ENCODE measurements around the gene ETFDH. TPM values are rescaled to one million over a fixed set of nuclear protein-coding genes. Genes with fewer than 3 reads are reported as not detected.

Gene ETFDH
- total RNA-seq = 10 to 100 TPM; 20.3 to 25.5 TPM

GRCh38 chr4:158671915-158672806, at the start of gene ETFDH:
ETFDH (plus strand) TSS chr4:158672296; CDS start chr4:158672457, 161 bp downstream.

GRCh38 chr4:158671665-158671914, 506 bp upstream of the ETFDH start, which contains the start of gene C4orf46:
C4orf46 (minus strand) TSS chr4:158671887; CDS start chr4:158671801, 86 bp downstream.

GRCh38 chr4:158722917-158723793, 51.1 kb downstream of the ETFDH start, which contains the start of gene PPID:
PPID (minus strand) TSS chr4:158723396; CDS start chr4:158723288, 108 bp downstream.

Small RNA genes within 50 kb of the gene (small RNA-seq; reads per million reads assigned to genes)
- gene RF00012 = 0 to 0.09 reads per million in 2 donors

Other genes starting within 250 kb of the ETFDH start
- gene RXFP1, start 150.4 kb upstream of the ETFDH start, total RNA-seq = not detected
- gene C4orf46, start 409 bp upstream of the ETFDH start, total RNA-seq = 10 to 100 TPM; 14.5 to 20.6 TPM
- 10 to 100 TPM; 17.2 to 27.3 TPM for gene PPID, start 51.1 kb downstream of the ETFDH start, total RNA-seq
- 100 to 1,000 TPM in 1 of 2 donors, 10 to 100 TPM in 1; 48.9 to 121 TPM for gene FNIP2, start 96.7 kb downstream of the ETFDH start, total RNA-seq

Measured in melanocyte of skin (primary cell).